ENCODE results near the gene ADGRV1. TPM values are rescaled to one million over a fixed set of nuclear protein-coding genes. Genes with fewer than 3 reads are reported as not detected.

The ADGRV1 gene
- total and polyA plus RNA-seq, 9 of the 15 experiments (the other 6 are each of a cell fraction or from before 2014, with no cell fraction given): 21.7 to 156 (median 58.2) TPM

- peak; percentile 84 for TF ChIP-seq BACH1 (tag; IDR thresholded peaks at IDR 0.05)
- no peak for TF ChIP-seq IFI16 (CRISPR knock-in tag; IDR thresholded peaks at IDR 0.05)
- TF ChIP-seq, protein P1, sequence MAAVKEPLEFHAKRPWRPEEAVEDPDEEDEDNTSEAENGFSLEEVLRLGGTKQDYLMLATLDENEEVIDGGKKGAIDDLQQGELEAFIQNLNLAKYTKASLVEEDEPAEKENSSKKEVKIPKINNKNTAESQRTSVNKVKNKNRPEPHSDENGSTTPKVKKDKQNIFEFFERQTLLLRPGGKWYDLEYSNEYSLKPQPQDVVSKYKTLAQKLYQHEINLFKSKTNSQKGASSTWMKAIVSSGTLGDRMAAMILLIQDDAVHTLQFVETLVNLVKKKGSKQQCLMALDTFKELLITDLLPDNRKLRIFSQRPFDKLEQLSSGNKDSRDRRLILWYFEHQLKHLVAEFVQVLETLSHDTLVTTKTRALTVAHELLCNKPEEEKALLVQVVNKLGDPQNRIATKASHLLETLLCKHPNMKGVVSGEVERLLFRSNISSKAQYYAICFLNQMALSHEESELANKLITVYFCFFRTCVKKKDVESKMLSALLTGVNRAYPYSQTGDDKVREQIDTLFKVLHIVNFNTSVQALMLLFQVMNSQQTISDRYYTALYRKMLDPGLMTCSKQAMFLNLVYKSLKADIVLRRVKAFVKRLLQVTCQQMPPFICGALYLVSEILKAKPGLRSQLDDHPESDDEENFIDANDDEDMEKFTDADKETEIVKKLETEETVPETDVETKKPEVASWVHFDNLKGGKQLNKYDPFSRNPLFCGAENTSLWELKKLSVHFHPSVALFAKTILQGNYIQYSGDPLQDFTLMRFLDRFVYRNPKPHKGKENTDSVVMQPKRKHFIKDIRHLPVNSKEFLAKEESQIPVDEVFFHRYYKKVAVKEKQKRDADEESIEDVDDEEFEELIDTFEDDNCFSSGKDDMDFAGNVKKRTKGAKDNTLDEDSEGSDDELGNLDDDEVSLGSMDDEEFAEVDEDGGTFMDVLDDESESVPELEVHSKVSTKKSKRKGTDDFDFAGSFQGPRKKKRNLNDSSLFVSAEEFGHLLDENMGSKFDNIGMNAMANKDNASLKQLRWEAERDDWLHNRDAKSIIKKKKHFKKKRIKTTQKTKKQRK (IDR thresholded peaks at IDR 0.05; ENCODE audit: borderline replicate concordance, low read depth, low read length): no peak
- TF ChIP-seq VEZF1 (CRISPR knock-in tag; IDR thresholded peaks at IDR 0.05): 0 out of 2 replicates have a peak, but pooled peaks have one; percentile 16
- no peak for TF ChIP-seq NFATC3 (IDR thresholded peaks at IDR 0.05)
- peak; percentile 76 for TF ChIP-seq NEUROD1 (IDR thresholded peaks at IDR 0.05; ENCODE audit: borderline replicate concordance, low read depth, low read length, partially characterized antibody)
- TF ChIP-seq FUS (optimal IDR thresholded peaks at IDR 0.05; ENCODE audit: low read depth, low read length): no peak
- peak; percentile 76; the same call in 1 of the 2 replicates for TF ChIP-seq MYNN (IDR thresholded peaks at IDR 0.05)
- TF ChIP-seq MYNN (CRISPR knock-in tag; IDR thresholded peaks at IDR 0.05): no peak
- no peak for TF ChIP-seq PTRF (tag; IDR thresholded peaks at IDR 0.05)
- TF ChIP-seq, protein P2, sequence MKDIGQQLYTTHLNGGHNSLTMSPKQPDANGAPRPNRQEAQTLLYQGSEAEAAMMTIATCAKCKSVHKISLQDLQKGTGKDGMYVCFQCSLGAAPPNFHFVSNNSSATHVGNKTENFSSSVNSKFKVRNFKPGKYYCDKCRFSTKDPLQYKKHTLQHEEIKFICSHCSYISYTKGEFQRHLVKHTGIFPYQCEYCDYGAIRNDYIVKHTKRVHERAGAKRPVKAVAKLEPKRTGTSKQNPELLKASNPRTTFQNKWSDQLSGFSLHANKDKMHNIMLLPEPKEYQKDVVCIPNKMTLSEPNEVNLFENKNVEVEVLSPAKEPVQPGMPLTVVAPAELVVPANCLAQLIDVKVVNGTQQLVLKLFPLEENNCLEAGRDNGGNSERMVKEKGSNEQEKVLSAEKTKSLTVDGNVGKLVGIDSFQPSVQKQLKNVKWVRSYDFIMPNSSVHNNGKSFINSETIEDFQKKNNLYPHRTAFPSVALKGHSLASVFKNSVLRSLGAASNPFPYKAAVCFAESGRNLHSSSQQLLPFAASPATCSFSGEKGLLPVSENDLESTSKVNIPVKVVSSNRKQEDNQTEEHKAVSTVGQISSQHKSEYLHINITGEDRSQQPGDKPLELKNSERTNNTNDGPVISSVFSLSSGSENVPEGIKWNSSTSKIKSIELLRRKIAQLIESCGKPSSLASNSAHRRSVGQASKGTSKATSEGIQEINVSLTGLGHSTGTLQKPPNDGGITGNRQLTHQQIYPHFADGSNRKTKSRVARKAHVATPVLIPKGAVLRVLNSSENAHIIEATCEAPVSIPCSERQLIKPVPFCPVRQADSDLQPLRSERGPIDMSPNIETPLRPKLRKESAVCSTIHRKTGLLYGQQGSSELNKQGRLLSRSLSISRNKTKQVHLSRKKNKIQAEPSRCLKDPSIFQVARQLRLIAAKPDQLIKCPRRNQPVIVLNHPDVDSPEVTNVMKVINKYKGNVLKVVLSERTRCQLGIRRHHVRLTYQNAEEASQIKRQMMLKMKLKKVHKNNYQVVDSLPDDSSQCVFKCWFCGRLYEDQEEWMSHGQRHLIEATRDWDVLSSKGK (CRISPR knock-in tag; IDR thresholded peaks at IDR 0.05): no peak
- peak; percentile 71 for TF ChIP-seq SOX6 (IDR thresholded peaks at IDR 0.05)
- TF ChIP-seq ATF7 (IDR thresholded peaks at IDR 0.05): peak; percentile 68
- TF ChIP-seq CREB3 (tag; conservative IDR thresholded peaks at IDR 0.05; ENCODE audit: low read depth): no peak; the same call in 1 of the 2 replicates
- no peak for TF ChIP-seq XRCC3 (IDR thresholded peaks at IDR 0.05)
- TF ChIP-seq, protein P3, sequence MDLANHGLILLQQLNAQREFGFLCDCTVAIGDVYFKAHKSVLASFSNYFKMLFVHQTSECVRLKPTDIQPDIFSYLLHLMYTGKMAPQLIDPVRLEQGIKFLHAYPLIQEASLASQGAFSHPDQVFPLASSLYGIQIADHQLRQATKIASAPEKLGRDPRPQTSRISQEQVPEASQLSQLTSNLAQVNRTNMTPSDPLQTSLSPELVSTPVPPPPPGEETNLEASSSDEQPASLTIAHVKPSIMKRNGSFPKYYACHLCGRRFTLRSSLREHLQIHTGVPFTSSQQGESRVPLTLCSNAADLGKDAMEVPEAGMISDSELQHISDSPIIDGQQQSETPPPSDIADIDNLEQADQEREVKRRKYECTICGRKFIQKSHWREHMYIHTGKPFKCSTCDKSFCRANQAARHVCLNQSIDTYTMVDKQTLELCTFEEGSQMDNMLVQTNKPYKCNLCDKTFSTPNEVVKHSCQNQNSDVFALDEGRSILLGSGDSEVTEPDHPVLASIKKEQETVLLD (IDR thresholded peaks at IDR 0.05): peak; percentile 24; the same call in 1 of the 2 replicates
- TF ChIP-seq RBM17 (IDR thresholded peaks at IDR 0.05; ENCODE audit: borderline replicate concordance, low read depth, low read length): no peak
Measured at GRCh38 chr5:90645024-90645610, 86.5 kb downstream of the ADGRV1 start (continued).

All from K562 (cell line).